T-helper 17 cell (primary cell): ENCODE results near the gene PAEP. TPM values are rescaled to one million over a fixed set of nuclear protein-coding genes. Genes with fewer than 3 reads are reported as not detected.
A peak's percentile ranks its signal among the peaks of the same experiment; 100 is the strongest.

ENCODE experiments used
- ATAC-seq: fragments of 150-1000 bp; cut with Tn5 transposase; 2 replicates; pipeline ENCODE4 v1.10.0; 2021; ENCODE audit warnings: mild to moderate bottlenecking, moderate library complexity
- DNase-seq, 3 donors: peaks; one replicate each; pipeline versions ENCODE4 v3.0.0 to v3.0.0-alpha.2; 2020 to 2021
- H3K9me3 ChIP-seq: one replicate; pipeline ENCODE4 v1.7.0; 2013; ENCODE audit warnings: low read length, mild to moderate bottlenecking; ENCODE audit not compliant: control insufficient read depth, poor library complexity, severe bottlenecking
- H3K27ac Mint-ChIP-seq: one replicate; pipeline ENCODE4 v1.8.0; 2022; ENCODE audit warnings: mild to moderate bottlenecking, moderate library complexity, mixed read lengths
- H3K27me3 Mint-ChIP-seq: one replicate; pipeline ENCODE4 v1.8.0; 2022; ENCODE audit warnings: mixed read lengths
- H3K36me3 Mint-ChIP-seq: one replicate; pipeline ENCODE4 v1.8.0; 2022; ENCODE audit warnings: low read depth, mixed read lengths
- H3K4me1 Mint-ChIP-seq: one replicate; pipeline ENCODE4 v1.8.0; 2022; ENCODE audit warnings: mild to moderate bottlenecking, mixed read lengths
- H3K4me3 Mint-ChIP-seq: one replicate; pipeline ENCODE4 v1.8.0; 2022; ENCODE audit warnings: mild to moderate bottlenecking, moderate library complexity, mixed read lengths
- total RNA-seq, 4 donors: library from RNA in 2 of 4; stranded (reverse) in 2 of 4; gene quantifications; one replicate each; pipeline ENCODE4 v1.2.3 and lab custom pipeline; 2022 to 2026

Gene PAEP
- total RNA-seq, 2 donors from 2014 or later, result not detected

- DNase-seq (no peak), ATAC-seq (no peak)
- H3K4me3 Mint-ChIP-seq, result no peak overlapping the region
- peaks cover 19% of the 10 kb centered on the region for H3K27me3 Mint-ChIP-seq
- no peak overlapping the region for H3K27ac Mint-ChIP-seq
- H3K4me1 Mint-ChIP-seq, result peaks cover 2% of the 10 kb centered on the region
- no peaks in the 10 kb centered on the region for H3K9me3 ChIP-seq
- H3K36me3 Mint-ChIP-seq, result peaks cover 4% of the 10 kb centered on the region
Measured at GRCh38 chr9:135590486-135591079, 29.0 kb downstream of the PAEP start.

GRCh38 chr9:135591506-135592330, 30.2 kb downstream of the PAEP start:
- Mint-ChIP-seq H3K27me3 (peaks cover 23% of the 10 kb centered on the region), H3K4me1 (peaks cover 2% of the 10 kb centered on the region), H3K4me3 (no peak overlapping the region), H3K27ac (no peak overlapping the region), H3K36me3 (peaks cover 4% of the 10 kb centered on the region)
- H3K9me3 ChIP-seq, result no peaks in the 10 kb centered on the region
- ATAC-seq (no peak), DNase-seq (no peak)

- DNase-seq, result no peak
- ATAC-seq, result no peak
- no peaks in the 10 kb centered on the region for H3K9me3 ChIP-seq
- Mint-ChIP-seq H3K4me1 (peaks cover 2% of the 10 kb centered on the region), H3K36me3 (peaks cover 4% of the 10 kb centered on the region), H3K27ac (no peak overlapping the region), H3K27me3 (peaks cover 27% of the 10 kb centered on the region), H3K4me3 (no peak overlapping the region)
Measured at GRCh38 chr9:135592331-135592590, 30.7 kb downstream of the PAEP start.

- no peak overlapping the region for H3K27ac Mint-ChIP-seq
- no peak overlapping the region for H3K4me3 Mint-ChIP-seq
- H3K27me3 Mint-ChIP-seq, result peaks cover 28% of the 10 kb centered on the region
- DNase-seq (no peak), ATAC-seq (no peak)
- H3K36me3 Mint-ChIP-seq, result peaks cover 4% of the 10 kb centered on the region
- H3K4me1 Mint-ChIP-seq, result peaks cover 2% of the 10 kb centered on the region
- H3K9me3 ChIP-seq, result no peaks in the 10 kb centered on the region
Measured at GRCh38 chr9:135592625-135593024, 31.1 kb downstream of the PAEP start.

- H3K9me3 ChIP-seq, result no peaks in the 10 kb centered on the region
- Mint-ChIP-seq H3K27me3 (peaks cover 42% of the 10 kb centered on the region), H3K36me3 (no peaks in the 10 kb centered on the region), H3K4me1 (no peaks in the 10 kb centered on the region), H3K4me3 (no peak overlapping the region), H3K27ac (no peak overlapping the region)
- DNase-seq (no peak), ATAC-seq (no peak)
Measured at GRCh38 chr9:135596211-135596610, 34.7 kb downstream of the PAEP start.

GRCh38 chr9:135600296-135600817, 38.8 kb downstream of the PAEP start:
- H3K27ac Mint-ChIP-seq, result no peak overlapping the region
- DNase-seq (no peak), ATAC-seq (no peak)
- no peaks in the 10 kb centered on the region for H3K9me3 ChIP-seq
- peaks cover 51% of the 10 kb centered on the region for H3K27me3 Mint-ChIP-seq
- H3K36me3 Mint-ChIP-seq, result no peaks in the 10 kb centered on the region
- H3K4me3 Mint-ChIP-seq, result no peak overlapping the region
- H3K4me1 Mint-ChIP-seq, result no peaks in the 10 kb centered on the region

- no peaks in the 10 kb centered on the region for H3K9me3 ChIP-seq
- no peaks in the 10 kb centered on the region for H3K4me1 Mint-ChIP-seq
- no peak overlapping the region for H3K4me3 Mint-ChIP-seq
- ATAC-seq (no peak), DNase-seq (no peak)
- peaks cover 47% of the 10 kb centered on the region for H3K27me3 Mint-ChIP-seq
- H3K27ac Mint-ChIP-seq, result no peak overlapping the region
- H3K36me3 Mint-ChIP-seq, result no peaks in the 10 kb centered on the region
Measured at GRCh38 chr9:135601988-135602387, 40.4 kb downstream of the PAEP start.

GRCh38 chr9:135602789-135603481, 41.4 kb downstream of the PAEP start:
- no peaks in the 10 kb centered on the region for H3K9me3 ChIP-seq
- DNase-seq (peak in 2 of 3 donors; percentile 26 to 51), ATAC-seq (peak; percentile 51)
- H3K4me1 Mint-ChIP-seq, result no peaks in the 10 kb centered on the region
- no peaks in the 10 kb centered on the region for H3K36me3 Mint-ChIP-seq
- H3K27me3 Mint-ChIP-seq, result peaks cover 44% of the 10 kb centered on the region
- H3K4me3 Mint-ChIP-seq, result no peak overlapping the region
- no peak overlapping the region for H3K27ac Mint-ChIP-seq

GRCh38 chr9:135604437-135605237, 43.1 kb downstream of the PAEP start:
- Mint-ChIP-seq H3K27me3 (peaks cover 32% of the 10 kb centered on the region), H3K4me1 (no peaks in the 10 kb centered on the region), H3K4me3 (no peak overlapping the region), H3K36me3 (no peaks in the 10 kb centered on the region), H3K27ac (no peak overlapping the region)
- DNase-seq (no peak), ATAC-seq (no peak)
- H3K9me3 ChIP-seq, result no peaks in the 10 kb centered on the region

GRCh38 chr9:135605238-135605781, 43.8 kb downstream of the PAEP start:
- H3K9me3 ChIP-seq, result no peaks in the 10 kb centered on the region
- H3K27ac Mint-ChIP-seq, result no peak overlapping the region
- H3K4me3 Mint-ChIP-seq, result no peak overlapping the region
- no peaks in the 10 kb centered on the region for H3K4me1 Mint-ChIP-seq
- peaks cover 28% of the 10 kb centered on the region for H3K27me3 Mint-ChIP-seq
- H3K36me3 Mint-ChIP-seq, result no peaks in the 10 kb centered on the region
- DNase-seq (peak in 1 of 3 donors; percentile 5), ATAC-seq (no peak)

- no peaks in the 10 kb centered on the region for H3K9me3 ChIP-seq
- Mint-ChIP-seq H3K27me3 (peaks cover 14% of the 10 kb centered on the region), H3K4me3 (no peak overlapping the region), H3K27ac (no peak overlapping the region), H3K4me1 (no peaks in the 10 kb centered on the region), H3K36me3 (no peaks in the 10 kb centered on the region)
- ATAC-seq (no peak), DNase-seq (no peak)
Measured at GRCh38 chr9:135606885-135607259, 45.3 kb downstream of the PAEP start.

- H3K27ac Mint-ChIP-seq, result no peak overlapping the region
- no peaks in the 10 kb centered on the region for H3K4me1 Mint-ChIP-seq
- H3K9me3 ChIP-seq, result no peaks in the 10 kb centered on the region
- ATAC-seq (no peak), DNase-seq (peak in 1 of 3 donors; percentile 6)
- H3K27me3 Mint-ChIP-seq, result peaks cover 14% of the 10 kb centered on the region
- no peaks in the 10 kb centered on the region for H3K36me3 Mint-ChIP-seq
- no peak overlapping the region for H3K4me3 Mint-ChIP-seq
Measured at GRCh38 chr9:135607401-135608293, 46.1 kb downstream of the PAEP start.
